NCI-H1694 treated with DMSO at 0.1 percent for 48 hours (cell line): ENCODE measurements around the gene ACLY.
A peak's percentile ranks its signal among the peaks of the same experiment; 100 is the strongest.
"Not testable (repeated sequence)": the region's sequence is repeated elsewhere in the genome, so short reads cannot be mapped to it uniquely, and the experiment has no call there.

Source experiments
- DNase-seq: peaks from one replicate; lab custom pipeline; 2025; lab: John Stamatoyannopoulos, UW

Gene ACLY

DNA sequence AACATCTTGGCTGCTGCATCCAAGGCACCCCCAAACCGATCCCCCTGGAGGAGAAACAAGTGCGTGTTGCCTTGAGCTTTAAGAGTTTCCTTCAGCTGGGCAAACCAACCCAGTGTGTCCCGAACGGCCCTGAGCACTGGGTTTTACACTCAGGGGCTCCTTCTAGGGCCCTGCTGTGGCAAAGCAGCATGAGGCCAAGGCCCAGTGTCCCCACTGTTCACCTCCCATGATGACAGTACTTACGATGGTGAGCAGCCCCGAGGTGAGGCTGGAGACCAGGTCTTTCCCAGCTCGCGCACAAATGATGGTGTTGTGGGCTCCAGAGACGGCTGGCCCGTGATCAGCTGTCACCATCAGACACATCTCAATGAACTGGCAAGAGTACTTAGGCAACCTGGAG is 47.0 kb downstream of the ACLY start:
- DNase-seq = no peak

GRCh38 chr17:41870627-41871026 is 48.1 kb downstream of the ACLY start:
- no peak for DNase-seq

DNA sequence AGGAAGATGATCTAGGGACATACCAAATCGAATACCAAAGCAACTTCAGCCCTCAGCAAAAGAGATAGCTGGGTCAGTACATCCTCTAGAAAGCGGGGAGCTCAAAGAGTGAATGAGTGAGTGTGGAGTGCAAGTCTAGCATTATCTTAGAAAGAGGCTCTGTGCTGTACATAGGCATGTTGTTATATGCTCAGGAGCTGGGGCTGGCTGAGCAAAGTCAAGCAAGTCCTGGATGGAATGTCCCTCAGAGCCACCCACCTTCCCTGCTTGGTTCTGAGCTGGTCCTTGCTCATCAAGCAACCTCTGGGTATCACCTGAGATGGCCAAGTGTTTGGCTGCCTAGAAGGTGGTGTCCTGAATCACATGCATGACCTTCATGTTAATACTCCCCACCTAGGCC is 48.7 kb downstream of the ACLY start:
- DNase-seq = no peak

DNA sequence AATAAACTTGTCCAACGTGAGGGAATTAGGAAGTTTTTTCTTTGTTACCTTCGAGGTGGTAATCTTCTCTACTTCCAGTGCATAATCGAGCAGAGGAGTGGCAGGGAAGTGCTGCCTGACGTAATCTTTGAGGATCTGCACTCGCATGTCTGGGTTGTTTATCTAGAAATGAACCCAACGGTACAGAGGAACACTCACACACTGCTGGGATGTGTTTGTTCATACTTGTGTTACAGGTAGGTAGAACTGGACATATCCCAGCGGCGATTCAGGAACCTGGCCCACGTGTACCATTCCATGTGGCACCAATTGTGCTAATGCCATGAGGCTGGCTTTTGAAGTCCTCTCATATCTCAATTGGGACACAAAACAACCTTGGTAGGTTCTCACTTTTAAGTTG is 49.3 kb downstream of the ACLY start:
- DNase-seq = no peak

DNA sequence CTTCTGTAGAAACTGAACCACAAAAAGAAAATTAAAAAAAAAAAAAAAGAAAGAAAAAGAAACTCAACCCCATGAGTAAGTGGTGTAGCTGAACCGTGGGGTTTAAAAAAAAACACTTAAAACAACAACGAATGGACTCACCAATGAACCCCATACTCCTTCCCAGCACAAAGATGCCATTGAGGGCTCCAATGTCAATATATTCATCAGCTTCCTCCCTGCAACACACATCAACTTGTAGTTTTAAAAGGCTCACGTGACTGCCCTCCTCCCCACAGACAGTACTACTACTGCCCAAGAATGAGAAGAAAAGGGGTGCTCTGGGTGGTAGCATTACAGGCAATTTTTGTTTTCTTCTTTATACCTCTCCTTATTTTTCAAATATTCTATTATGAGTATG is 50.2 kb downstream of the ACLY start:
- DNase-seq = no peak

DNA sequence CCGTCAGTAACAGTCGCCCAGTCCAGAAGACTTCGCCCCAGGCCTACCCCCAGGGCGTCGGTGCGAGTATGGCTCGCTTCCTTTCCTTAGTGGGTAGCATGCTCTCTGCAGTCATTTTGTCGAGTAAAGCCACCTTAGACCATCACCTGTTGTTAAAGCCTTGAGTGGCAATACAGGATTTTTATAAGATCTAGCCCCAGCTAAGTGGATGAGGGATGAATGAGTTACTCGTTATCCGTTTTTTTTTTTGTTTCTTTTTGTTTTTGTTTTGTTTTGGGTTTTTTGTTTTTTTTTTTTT is 53.2 kb downstream of the ACLY start:
- DNase-seq = no peak

GRCh38 chr17:41864836-41865595 is 53.7 kb downstream of the ACLY start, which contains the start of gene KLHL11:
Gene KLHL11 (minus strand): TSS chr17:41865423. CDS start chr17:41865370, 53 bp downstream.
- peak; percentile 81 for DNase-seq

- DNase-seq = no peak
These were observed 54.3 kb downstream of the ACLY start for GRCh38 chr17:41864498-41864835.

DNA sequence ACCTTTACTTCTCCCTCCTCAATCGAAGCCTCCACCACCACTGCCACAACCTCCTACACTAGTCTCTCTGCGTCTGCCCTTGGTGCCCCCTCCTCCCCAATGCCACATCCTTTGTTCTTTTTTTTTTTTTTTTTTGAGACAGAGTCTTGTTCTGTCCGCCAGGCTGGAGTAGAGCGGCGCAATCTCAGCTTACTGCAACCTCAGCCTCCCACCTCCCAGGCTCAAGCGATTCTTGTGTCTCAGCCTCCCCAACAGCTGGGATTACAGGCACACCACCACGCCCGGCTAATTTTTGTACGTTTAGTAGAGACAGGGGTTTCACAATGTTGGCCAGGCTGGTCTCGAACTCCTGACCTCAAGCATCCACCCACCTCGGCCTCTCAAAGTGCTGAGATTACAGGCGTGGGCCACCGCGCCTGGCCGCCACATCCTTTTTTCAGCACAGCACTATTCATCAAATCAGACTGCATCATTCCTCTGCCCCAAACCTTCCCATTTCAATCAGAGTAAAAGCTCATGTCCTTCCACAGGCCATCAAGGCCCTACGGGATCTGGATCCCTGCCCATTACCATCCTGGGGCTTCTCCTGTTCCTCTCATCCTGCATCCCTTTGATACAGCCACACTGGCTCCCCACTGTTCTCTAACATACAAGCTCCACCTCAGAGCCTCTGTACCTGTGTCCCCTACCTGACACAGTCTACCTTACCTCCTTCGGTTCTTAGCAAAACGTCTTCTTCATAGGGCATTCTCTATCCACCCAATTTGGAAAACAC is 55.5 kb downstream of the ACLY start:
- no peak for DNase-seq

DNA sequence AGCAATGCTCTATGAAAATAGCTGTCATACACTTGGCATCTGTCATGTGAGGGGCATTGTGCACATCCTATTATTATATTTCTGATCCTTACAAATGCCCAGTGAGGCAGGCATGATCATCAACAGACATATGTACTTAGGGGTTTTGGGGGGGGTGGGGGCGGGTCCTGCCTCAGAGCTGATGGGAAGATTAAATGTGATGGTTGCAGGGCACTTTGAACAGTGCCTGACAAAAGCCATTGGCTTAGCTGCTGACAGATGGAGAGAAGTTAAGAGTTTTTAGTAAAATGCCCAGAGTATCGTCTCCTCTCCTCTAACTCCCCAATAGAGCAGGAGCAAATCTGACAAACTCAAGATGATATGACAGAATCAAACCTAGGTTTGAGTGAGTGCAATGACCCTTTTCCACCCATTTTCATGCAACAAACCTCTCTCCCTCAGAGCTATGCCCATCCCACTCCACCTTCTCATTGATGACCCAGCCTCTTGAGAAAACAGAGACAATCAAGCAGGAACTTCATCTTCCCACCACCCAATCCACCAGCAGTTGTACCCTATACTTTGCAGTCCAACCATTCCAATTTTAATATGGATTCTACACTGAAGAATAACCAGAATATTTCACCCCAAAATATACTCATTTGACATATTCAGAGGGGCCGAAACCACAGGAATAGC is 58.4 kb downstream of the ACLY start:
- DNase-seq = no peak

GRCh38 chr17:41851382-41851781 is 67.4 kb downstream of the ACLY start:
- DNase-seq = not testable (repeated sequence)

GRCh38 chr17:41849251-41849990 is 69.3 kb downstream of the ACLY start:
- DNase-seq = no peak

DNA sequence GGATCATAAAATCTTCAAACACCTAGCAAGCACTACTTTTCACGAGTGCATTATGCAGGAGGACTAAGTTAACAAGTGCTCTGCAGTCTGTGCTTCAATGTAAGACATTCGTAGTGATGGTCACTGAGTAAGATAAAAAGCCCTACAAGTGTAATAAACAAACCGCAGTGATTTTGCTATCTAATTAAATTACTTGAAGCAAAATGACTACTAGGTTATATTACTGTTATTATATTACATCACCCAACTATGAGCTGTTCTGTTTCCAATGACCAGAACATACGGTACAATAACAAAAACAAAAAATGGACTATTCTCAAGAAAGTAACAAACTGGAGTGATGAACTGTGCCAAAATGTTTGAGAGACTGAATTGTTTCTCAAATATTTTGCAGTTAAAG is 70.0 kb downstream of the ACLY start:
- no peak for DNase-seq

DNA sequence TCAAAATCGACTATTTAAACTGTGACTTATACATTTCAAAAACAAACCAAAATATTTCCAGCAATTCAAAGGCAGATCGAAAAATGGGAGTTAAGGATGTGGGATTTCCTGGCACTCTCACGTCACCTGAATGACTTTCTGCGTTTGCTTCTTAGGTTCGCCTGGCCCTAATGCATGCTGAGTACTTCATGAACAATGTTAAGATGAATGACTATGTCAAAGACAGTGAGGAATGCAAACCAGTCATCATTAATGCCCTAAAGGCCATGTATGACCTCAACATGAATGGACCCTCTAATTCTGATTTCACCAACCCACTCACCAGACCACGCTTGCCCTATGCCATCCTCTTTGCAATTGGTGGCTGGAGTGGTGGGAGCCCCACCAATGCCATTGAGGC is 73.8 kb downstream of the ACLY start:
- DNase-seq = no peak

DNA sequence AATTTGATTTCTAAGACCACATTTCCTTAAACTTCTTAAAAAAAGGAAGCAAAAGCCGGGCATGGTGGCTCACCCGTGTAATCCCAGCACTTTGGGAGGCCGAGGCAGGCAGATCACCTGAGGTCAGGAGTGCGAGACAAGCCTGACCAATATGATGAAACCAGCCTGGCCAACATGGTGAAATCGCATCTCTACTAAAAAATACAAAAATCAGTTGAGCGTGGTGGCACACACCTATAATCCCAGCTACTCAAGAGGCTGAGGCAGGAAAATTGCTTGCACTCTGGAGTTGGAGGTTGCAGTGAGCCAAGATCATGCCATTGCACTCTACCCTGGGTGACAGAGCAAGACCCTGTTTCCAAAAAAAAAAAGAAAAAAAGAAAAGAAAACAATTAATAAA is 78.0 kb downstream of the ACLY start:
- DNase-seq = not testable (repeated sequence)

- not testable (repeated sequence) for DNase-seq
These were observed 79.3 kb downstream of the ACLY start for GRCh38 chr17:41839448-41839847.

DNA sequence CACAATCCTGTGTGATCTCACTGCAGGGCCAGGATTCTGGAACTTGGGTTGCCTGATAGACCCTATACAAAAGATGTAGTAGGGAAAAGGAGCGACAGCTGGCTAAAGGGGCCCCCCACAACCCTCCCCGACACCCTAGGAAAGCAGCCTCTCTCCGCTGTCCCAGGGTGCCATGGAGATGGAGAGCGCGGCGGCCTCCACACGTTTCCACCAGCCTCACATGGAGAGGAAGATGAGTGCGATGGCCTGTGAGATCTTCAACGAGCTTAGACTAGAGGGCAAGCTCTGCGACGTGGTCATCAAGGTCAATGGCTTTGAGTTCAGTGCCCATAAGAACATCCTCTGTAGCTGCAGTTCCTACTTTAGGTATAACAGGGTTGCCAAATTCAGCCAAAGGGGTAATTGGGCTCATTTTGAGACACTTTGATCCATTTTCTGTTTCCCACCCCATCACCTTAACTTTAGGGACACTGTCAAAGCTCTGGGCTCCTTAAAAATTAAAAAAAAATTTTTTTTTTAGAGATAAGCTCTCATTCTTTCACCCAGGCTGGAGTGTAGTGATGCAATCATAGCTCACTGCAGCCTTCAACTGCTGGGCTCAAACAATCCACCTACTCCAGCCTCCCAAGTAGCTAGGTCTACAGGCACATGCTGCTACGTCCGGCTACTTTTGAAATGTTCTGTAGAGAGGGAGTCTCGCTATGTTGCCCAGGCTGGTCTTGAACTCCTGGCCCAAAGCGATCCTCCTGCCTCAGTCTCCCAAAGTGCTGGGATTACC is 80.8 kb downstream of the ACLY start, which contains the start of gene KLHL10:
Gene KLHL10, plus strand, starts transcription at position 65 of the 778 bp plus-strand sequence. Its CDS starts 108 bp downstream, at position 173.
- no peak for DNase-seq

DNA sequence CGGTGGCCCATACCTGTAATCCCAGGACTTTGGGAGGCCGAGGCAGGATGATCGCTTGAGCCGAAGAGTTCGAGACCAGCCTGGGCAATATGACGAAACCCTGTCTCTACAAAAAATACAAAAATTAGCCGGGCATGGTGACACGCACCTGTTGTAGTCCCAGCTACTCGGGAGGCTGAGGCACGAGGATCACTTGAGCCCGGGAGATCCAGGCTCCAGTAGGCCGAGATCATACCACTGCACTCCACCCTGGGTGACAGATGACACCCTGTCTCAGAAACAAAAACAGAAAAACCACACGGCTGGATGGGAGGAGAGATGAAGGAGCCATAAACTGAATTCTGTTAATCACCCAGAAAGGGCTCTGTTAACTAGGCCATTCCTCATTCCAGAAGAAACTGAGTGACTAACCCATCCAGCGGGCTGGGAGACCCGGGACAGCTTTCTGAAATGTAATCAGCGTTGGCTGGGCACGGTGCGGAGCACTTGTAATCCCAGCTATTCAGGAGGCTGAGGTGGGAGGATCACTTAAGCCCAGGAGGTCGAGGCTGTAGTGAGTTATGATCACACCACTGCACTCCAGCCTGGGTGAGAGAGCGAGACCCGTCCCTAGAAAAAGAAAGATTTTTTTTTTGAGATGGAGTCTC is 82.1 kb downstream of the ACLY start:
- no peak for DNase-seq

- peak; percentile 44 for DNase-seq
These were observed 82.8 kb downstream of the ACLY start, which contains the start of gene NT5C3B for GRCh38 chr17:41835800-41836549. Gene NT5C3B (minus strand): TSS chr17:41836232. CDS start chr17:41836193, 39 bp downstream.

- DNase-seq = no peak
These were observed 83.4 kb downstream of the ACLY start for GRCh38 chr17:41835214-41835799.
